DMS114 treated with DMSO at 0.1 percent for 48 hours (cell line): ENCODE measurements around the gene CXCL10.

Experiments
- DNase-seq: peaks from one replicate; lab custom pipeline; 2025; ENCODE audit not compliant: unreplicated experiment; lab: John Stamatoyannopoulos, UW

The CXCL10 gene

GRCh38 chr4:75995727-75996126 is 27.6 kb downstream of the CXCL10 start:
- no peak for DNase-seq

- DNase-seq, result no peak
Measured at GRCh38 chr4:75992462-75992861, 30.8 kb downstream of the CXCL10 start.

GRCh38 chr4:75989846-75990528 is 33.3 kb downstream of the CXCL10 start:
- DNase-seq, result no peak

- no peak for DNase-seq
Measured at GRCh38 chr4:75985116-75985515, 38.2 kb downstream of the CXCL10 start.

GRCh38 chr4:75980576-75980975 is 42.7 kb downstream of the CXCL10 start:
- DNase-seq, result no peak

GRCh38 chr4:75976177-75976576 is 47.1 kb downstream of the CXCL10 start:
- DNase-seq, result no peak

GRCh38 chr4:75973766-75974165 is 49.5 kb downstream of the CXCL10 start:
- peak; percentile 45 for DNase-seq
